ENCODE measurements around the gene IL7R.

Gene IL7R

GRCh38 chr5:35919191-35919590, 62.5 kb downstream of the IL7R start:
- no peak overlapping the region for H3K9ac ChIP-seq (ENCODE audit: low read depth, low read length, poor library complexity)
- DNase-seq (ENCODE audit: low spot score) = no peak
- H2BK15ac ChIP-seq (ENCODE audit: low read length) = no peak overlapping the region
- WGBS, 2 donors (ENCODE audit: extremely low coverage in 2 of 2, insufficient read length in 2 of 2, insufficient replicate concordance in 1 of 2) = no CpG with 5 or more reads among the region's 4 CpGs
- peaks cover 0 to 8% (median 2%) of the 10 kb centered on the region in 3 experiments for H3K27me3 ChIP-seq (ENCODE audit: control insufficient read depth in 3 of 3, insufficient read depth in 3 of 3, low read depth in 1 of 3, low read length in 3 of 3)
- no peak overlapping the region for H2AFZ ChIP-seq (ENCODE audit: low read length)
- H3K18ac ChIP-seq (ENCODE audit: low read length) = no peak overlapping the region
- H2BK12ac ChIP-seq (ENCODE audit: low read length) = no peak overlapping the region
- H3K9me3 ChIP-seq (replicated peaks in 1 of 2; ENCODE audit: control insufficient read depth in 2 of 2, insufficient read depth in 1 of 2, low read depth in 1 of 2, low read length in 2 of 2) = no peaks in the 10 kb centered on the region
- no peaks in the 10 kb centered on the region for H3K79me1 ChIP-seq (ENCODE audit: low read depth, low read length)
- no peak overlapping the region for H2BK5ac ChIP-seq (ENCODE audit: low read length)
- H4K8ac ChIP-seq (ENCODE audit: low read depth, low read length) = no peak overlapping the region
- H3K4me2 ChIP-seq (ENCODE audit: insufficient read depth, low read length, poor library complexity, severe bottlenecking) = no peak overlapping the region
- H3K4ac ChIP-seq (ENCODE audit: low read length) = no peak overlapping the region
- no peaks in the 10 kb centered on the region for H3K4me1 ChIP-seq (ENCODE audit: control insufficient read depth in 2 of 2, insufficient read depth in 1 of 2, low read depth in 1 of 2, low read length in 2 of 2)
- H3K36me3 ChIP-seq (replicated peaks in 1 of 2; ENCODE audit: control insufficient read depth in 2 of 2, insufficient read depth in 2 of 2, low read length in 2 of 2) = no peaks in the 10 kb centered on the region
- H2BK120ac ChIP-seq (ENCODE audit: low read depth, low read length) = no peak overlapping the region
- H3K4me3 ChIP-seq (ENCODE audit: low read length in 2 of 2) = no peak overlapping the region
- no peak overlapping the region for H4K91ac ChIP-seq (ENCODE audit: low read depth, low read length, poor library complexity)
- H3K23ac ChIP-seq (ENCODE audit: low read depth, low read length, poor library complexity) = no peak overlapping the region
- H3K14ac ChIP-seq (ENCODE audit: low read length) = no peak overlapping the region
- no peak overlapping the region for H3K27ac ChIP-seq (replicated peaks; ENCODE audit: low read length)
- no peak overlapping the region for H2AK5ac ChIP-seq (ENCODE audit: low read depth, low read length)

- H3K4ac ChIP-seq (ENCODE audit: low read length) = no peak overlapping the region
- no peaks in the 10 kb centered on the region for H3K36me3 ChIP-seq (replicated peaks in 1 of 2; ENCODE audit: control insufficient read depth in 2 of 2, insufficient read depth in 2 of 2, low read length in 2 of 2)
- WGBS, 2 donors (ENCODE audit: extremely low coverage in 2 of 2, insufficient read length in 2 of 2, insufficient replicate concordance in 1 of 2) = no CpG with 5 or more reads among the region's 11 CpGs
- no peak overlapping the region for H3K18ac ChIP-seq (ENCODE audit: low read length)
- no peaks in the 10 kb centered on the region for H3K79me1 ChIP-seq (ENCODE audit: low read depth, low read length)
- no peak for DNase-seq (ENCODE audit: low spot score)
- no peaks in the 10 kb centered on the region for H3K9me3 ChIP-seq (replicated peaks in 1 of 2; ENCODE audit: control insufficient read depth in 2 of 2, insufficient read depth in 1 of 2, low read depth in 1 of 2, low read length in 2 of 2)
- no peak overlapping the region for H2BK12ac ChIP-seq (ENCODE audit: low read length)
- peak overlapping the region; percentile 35 for H3K9ac ChIP-seq (ENCODE audit: low read depth, low read length, poor library complexity)
- H3K27ac ChIP-seq (replicated peaks; ENCODE audit: low read length) = no peak overlapping the region
- H2AK5ac ChIP-seq (ENCODE audit: low read depth, low read length) = no peak overlapping the region
- no peak overlapping the region for H2BK120ac ChIP-seq (ENCODE audit: low read depth, low read length)
- H2BK5ac ChIP-seq (ENCODE audit: low read length) = no peak overlapping the region
- H3K4me3 ChIP-seq (ENCODE audit: low read length in 2 of 2) = no peak overlapping the region
- H4K91ac ChIP-seq (ENCODE audit: low read depth, low read length, poor library complexity) = no peak overlapping the region
- no peak overlapping the region for H3K14ac ChIP-seq (ENCODE audit: low read length)
- peak overlapping the region; percentile 74 for H4K8ac ChIP-seq (ENCODE audit: low read depth, low read length)
- peaks cover 0 to 18% (median 5%) of the 10 kb centered on the region in 3 experiments for H3K27me3 ChIP-seq (ENCODE audit: control insufficient read depth in 3 of 3, insufficient read depth in 3 of 3, low read depth in 1 of 3, low read length in 3 of 3)
- H3K4me1 ChIP-seq (ENCODE audit: control insufficient read depth in 2 of 2, insufficient read depth in 1 of 2, low read depth in 1 of 2, low read length in 2 of 2) = no peaks in the 10 kb centered on the region
- H3K4me2 ChIP-seq (ENCODE audit: insufficient read depth, low read length, poor library complexity, severe bottlenecking) = no peak overlapping the region
- H3K23ac ChIP-seq (ENCODE audit: low read depth, low read length, poor library complexity) = no peak overlapping the region
- H2AFZ ChIP-seq (ENCODE audit: low read length) = no peak overlapping the region
- H2BK15ac ChIP-seq (ENCODE audit: low read length) = no peak overlapping the region
Measured at GRCh38 chr5:35920890-35921289, 64.2 kb downstream of the IL7R start.

- Histone ChIP-seq H2BK5ac (ENCODE audit: low read length) (no peak overlapping the region), H3K9me3 (replicated peaks in 1 of 2; ENCODE audit: control insufficient read depth in 2 of 2, insufficient read depth in 1 of 2, low read depth in 1 of 2, low read length in 2 of 2) (no peaks in the 10 kb centered on the region), H3K4me1 (ENCODE audit: control insufficient read depth in 2 of 2, insufficient read depth in 1 of 2, low read depth in 1 of 2, low read length in 2 of 2) (no peaks in the 10 kb centered on the region), H4K8ac (ENCODE audit: low read depth, low read length) (no peak overlapping the region), H3K9ac (ENCODE audit: low read depth, low read length, poor library complexity) (no peak overlapping the region), H3K4me2 (ENCODE audit: insufficient read depth, low read length, poor library complexity, severe bottlenecking) (no peak overlapping the region), H3K18ac (ENCODE audit: low read length) (no peak overlapping the region), H2BK12ac (ENCODE audit: low read length) (no peak overlapping the region), H3K27ac (replicated peaks; ENCODE audit: low read length) (no peak overlapping the region), H2BK120ac (ENCODE audit: low read depth, low read length) (no peak overlapping the region), H3K36me3 (replicated peaks in 1 of 2; ENCODE audit: control insufficient read depth in 2 of 2, insufficient read depth in 2 of 2, low read length in 2 of 2) (no peaks in the 10 kb centered on the region), H3K23ac (ENCODE audit: low read depth, low read length, poor library complexity) (no peak overlapping the region), H3K79me1 (ENCODE audit: low read depth, low read length) (no peaks in the 10 kb centered on the region), H2AFZ (ENCODE audit: low read length) (no peak overlapping the region), H2AK5ac (ENCODE audit: low read depth, low read length) (no peak overlapping the region), H3K4me3 (ENCODE audit: low read length in 2 of 2) (no peak overlapping the region), H3K4ac (ENCODE audit: low read length) (no peak overlapping the region), H3K14ac (ENCODE audit: low read length) (no peak overlapping the region), H2BK15ac (ENCODE audit: low read length) (no peak overlapping the region), H3K27me3 (ENCODE audit: control insufficient read depth in 3 of 3, insufficient read depth in 3 of 3, low read depth in 1 of 3, low read length in 3 of 3) (peaks cover 0 to 18% (median 5%) of the 10 kb centered on the region in 3 experiments), H4K91ac (ENCODE audit: low read depth, low read length, poor library complexity) (no peak overlapping the region)
- DNase-seq (ENCODE audit: low spot score) = no peak
- WGBS, 2 donors (ENCODE audit: extremely low coverage in 2 of 2, insufficient read length in 2 of 2, insufficient replicate concordance in 1 of 2) = no CpG with 5 or more reads among the region's 5 CpGs
Measured at GRCh38 chr5:35921930-35922329, 65.2 kb downstream of the IL7R start.

- no peak overlapping the region for H3K18ac ChIP-seq (ENCODE audit: low read length)
- no peak overlapping the region for H4K8ac ChIP-seq (ENCODE audit: low read depth, low read length)
- H3K4ac ChIP-seq (ENCODE audit: low read length) = no peak overlapping the region
- peaks cover 0 to 18% (median 5%) of the 10 kb centered on the region in 3 experiments for H3K27me3 ChIP-seq (ENCODE audit: control insufficient read depth in 3 of 3, insufficient read depth in 3 of 3, low read depth in 1 of 3, low read length in 3 of 3)
- H3K4me3 ChIP-seq (ENCODE audit: low read length in 2 of 2) = no peak overlapping the region
- WGBS, 2 donors (ENCODE audit: extremely low coverage in 2 of 2, insufficient read length in 2 of 2, insufficient replicate concordance in 1 of 2) = no CpG with 5 or more reads among the region's 7 CpGs
- H3K14ac ChIP-seq (ENCODE audit: low read length) = no peak overlapping the region
- H4K91ac ChIP-seq (ENCODE audit: low read depth, low read length, poor library complexity) = no peak overlapping the region
- H2AFZ ChIP-seq (ENCODE audit: low read length) = no peak overlapping the region
- no peaks in the 10 kb centered on the region for H3K4me1 ChIP-seq (ENCODE audit: control insufficient read depth in 2 of 2, insufficient read depth in 1 of 2, low read depth in 1 of 2, low read length in 2 of 2)
- H2BK5ac ChIP-seq (ENCODE audit: low read length) = no peak overlapping the region
- H3K79me1 ChIP-seq (ENCODE audit: low read depth, low read length) = no peaks in the 10 kb centered on the region
- H3K27ac ChIP-seq (replicated peaks; ENCODE audit: low read length) = no peak overlapping the region
- no peak overlapping the region for H2BK15ac ChIP-seq (ENCODE audit: low read length)
- H3K23ac ChIP-seq (ENCODE audit: low read depth, low read length, poor library complexity) = no peak overlapping the region
- no peak overlapping the region for H3K9ac ChIP-seq (ENCODE audit: low read depth, low read length, poor library complexity)
- H2AK5ac ChIP-seq (ENCODE audit: low read depth, low read length) = no peak overlapping the region
- no peak for DNase-seq (ENCODE audit: low spot score)
- no peaks in the 10 kb centered on the region for H3K36me3 ChIP-seq (replicated peaks in 1 of 2; ENCODE audit: control insufficient read depth in 2 of 2, insufficient read depth in 2 of 2, low read length in 2 of 2)
- H2BK12ac ChIP-seq (ENCODE audit: low read length) = no peak overlapping the region
- no peak overlapping the region for H3K4me2 ChIP-seq (ENCODE audit: insufficient read depth, low read length, poor library complexity, severe bottlenecking)
- H2BK120ac ChIP-seq (ENCODE audit: low read depth, low read length) = no peak overlapping the region
- no peaks in the 10 kb centered on the region for H3K9me3 ChIP-seq (replicated peaks in 1 of 2; ENCODE audit: control insufficient read depth in 2 of 2, insufficient read depth in 1 of 2, low read depth in 1 of 2, low read length in 2 of 2)
Measured at GRCh38 chr5:35922468-35922867, 65.8 kb downstream of the IL7R start.

Measured in neuronal stem cell (in vitro differentiated cells).